NCI-H1694 (cell line): ENCODE results near the gene SLC35F3.
A peak's percentile ranks its signal among the peaks of the same experiment; 100 is the strongest.

Source experiments
- DNase-seq: peaks from one replicate; lab custom pipeline; 2025; lab: John Stamatoyannopoulos, UW

The SLC35F3 gene

GRCh38 chr1:234040446-234041317, 136.2 kb downstream of the SLC35F3 start:
- no peak for DNase-seq

GRCh38 chr1:234044079-234044478, 139.6 kb downstream of the SLC35F3 start:
- DNase-seq = no peak

DNA sequence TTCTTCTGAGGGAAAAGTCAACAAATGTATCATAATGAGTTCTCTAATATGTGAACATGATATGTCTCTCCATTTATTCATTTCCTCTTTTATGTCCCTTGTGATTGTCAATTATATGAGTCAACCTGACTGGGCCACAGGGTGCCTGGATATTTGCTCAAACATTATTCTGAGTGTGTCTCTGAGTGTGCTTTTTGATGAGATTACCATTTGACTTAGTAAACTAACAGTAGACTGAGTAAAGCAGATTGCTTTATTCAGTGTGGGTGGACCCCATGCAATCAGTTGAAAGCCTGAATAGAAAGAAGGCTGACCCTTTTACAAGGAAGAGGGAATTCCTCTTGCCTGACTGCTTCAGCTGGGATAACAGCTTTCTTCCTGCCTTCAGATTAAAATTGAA, 142.6 kb downstream of the SLC35F3 start:
- DNase-seq = no peak

GRCh38 chr1:234062166-234062565, 157.7 kb downstream of the SLC35F3 start:
- DNase-seq = no peak

DNA sequence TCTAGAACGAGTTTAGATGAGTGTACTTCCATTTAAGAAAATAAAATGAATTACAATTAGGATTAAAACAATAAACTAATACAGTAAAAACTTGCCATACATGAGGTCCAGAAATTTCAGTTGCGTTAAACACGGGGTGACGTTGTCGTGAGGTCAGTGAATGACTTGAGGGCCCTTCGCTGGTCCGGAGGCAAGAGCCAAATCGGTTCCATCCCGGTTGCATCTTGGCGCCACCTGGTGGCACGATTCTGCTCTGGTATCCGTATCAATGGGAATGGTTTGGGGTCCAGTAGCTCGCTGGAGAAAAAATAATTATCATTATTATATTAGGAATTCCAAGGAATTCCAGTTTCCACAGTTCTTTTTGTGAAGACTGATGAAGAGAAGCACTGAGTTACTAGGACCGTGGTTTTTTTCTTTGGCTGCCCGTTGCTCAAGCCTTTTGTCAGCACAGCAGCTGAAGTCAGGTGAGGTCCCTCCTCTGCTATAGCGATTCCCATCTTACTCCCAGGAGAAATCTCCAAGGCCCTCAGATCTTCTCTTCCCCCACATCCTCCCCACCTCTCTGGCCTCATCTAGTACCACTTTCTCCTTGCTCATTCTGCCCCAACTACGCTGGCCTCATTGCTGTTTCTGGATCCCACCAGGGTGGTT, 161.4 kb downstream of the SLC35F3 start:
- DNase-seq = peak; percentile 53

DNA sequence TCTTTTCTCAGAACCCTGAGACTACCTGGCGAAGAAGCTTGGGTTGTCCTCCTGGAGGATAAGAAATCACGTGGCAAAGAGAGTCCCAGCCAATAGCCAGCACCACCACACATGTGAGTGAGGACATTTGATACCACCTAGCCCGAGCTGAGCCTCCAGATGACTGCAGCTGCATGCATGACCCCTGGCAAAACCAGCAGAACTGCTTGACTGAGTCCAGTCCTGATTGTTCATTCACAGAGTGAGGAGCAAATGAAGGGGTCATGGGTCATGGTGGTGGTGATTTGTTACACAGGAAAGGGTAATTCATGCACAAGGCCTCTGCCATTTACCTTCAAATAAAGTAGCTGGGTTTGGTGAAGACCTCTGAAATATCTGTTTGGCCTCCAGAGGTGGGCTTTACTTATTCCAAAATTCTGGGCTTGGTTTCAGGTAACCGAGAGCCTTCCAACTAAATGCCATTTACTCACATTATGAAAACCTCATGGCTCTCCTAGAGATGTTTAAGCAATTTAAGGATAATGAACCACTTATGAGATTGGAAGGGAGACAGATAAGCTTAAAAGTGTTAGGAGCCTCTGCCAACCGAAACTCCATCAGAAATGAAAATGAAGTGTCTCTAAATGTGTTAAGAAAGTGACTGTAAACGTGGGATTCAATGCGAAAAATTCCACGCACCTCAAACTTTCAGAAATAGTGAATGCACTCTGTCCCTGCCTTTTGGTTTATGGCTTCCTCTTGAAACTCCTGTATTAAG, 163.3 kb downstream of the SLC35F3 start:
- no peak for DNase-seq

DNA sequence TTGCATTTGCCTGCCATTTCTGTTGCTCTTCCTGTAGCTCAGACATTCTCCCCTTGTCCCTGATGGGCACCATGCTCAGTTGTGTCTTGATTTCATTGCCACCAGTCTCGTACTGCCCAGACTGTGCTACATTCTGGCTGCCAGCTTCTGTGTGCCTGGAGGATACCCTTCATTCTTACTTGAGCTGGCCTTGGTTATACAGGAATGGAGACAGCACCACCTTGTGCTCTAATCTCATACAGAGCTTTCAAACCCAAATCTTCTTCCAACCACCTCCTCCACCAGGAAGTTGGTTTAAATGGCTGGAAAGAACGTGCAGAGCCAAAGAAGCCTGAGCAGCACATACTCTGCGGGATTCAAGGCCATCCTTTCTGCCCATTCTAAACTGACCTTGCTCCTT, 165.3 kb downstream of the SLC35F3 start:
- DNase-seq = peak; percentile 5

DNA sequence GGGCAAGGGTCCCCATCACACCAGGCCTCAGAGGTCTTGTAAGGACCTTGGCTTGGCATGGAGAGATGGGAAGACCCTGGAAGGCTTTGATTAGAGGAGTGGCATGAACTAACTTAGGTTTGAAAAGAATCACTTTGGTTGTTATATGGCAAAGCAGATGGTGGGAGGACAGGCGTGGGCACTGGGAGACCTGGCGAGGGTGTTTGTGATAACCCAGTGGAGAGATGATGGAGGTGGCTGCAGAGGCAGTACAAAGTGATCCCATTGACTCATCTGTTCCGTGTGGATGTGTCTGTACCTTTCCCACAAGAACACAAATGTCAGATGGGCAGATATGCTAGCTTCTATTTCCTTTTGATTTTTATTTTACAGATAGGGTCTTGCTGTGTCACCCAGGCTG, 168.3 kb downstream of the SLC35F3 start:
- DNase-seq = no peak

DNA sequence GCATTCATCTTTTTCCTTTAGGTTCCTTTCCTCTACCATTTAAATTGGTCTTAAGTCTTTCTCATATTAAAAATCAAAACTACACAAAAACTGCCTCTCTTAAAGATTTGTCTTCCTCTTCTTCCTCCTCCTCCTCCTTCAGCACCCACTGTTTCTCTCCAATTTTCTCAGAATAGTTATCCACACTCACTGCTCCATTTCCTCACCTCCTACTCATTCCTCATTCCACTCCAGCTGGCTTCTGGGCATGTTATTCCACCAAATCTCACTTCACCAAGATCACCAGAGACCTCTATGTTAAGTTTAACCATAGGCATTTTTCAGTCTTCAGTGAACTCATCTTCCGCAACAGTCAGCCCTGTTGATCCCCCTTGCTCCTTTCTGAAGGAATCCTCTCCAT, 173.7 kb downstream of the SLC35F3 start:
- DNase-seq = no peak

- DNase-seq = no peak
Observed at GRCh38 chr1:234079896-234080295, 175.4 kb downstream of the SLC35F3 start.

DNA sequence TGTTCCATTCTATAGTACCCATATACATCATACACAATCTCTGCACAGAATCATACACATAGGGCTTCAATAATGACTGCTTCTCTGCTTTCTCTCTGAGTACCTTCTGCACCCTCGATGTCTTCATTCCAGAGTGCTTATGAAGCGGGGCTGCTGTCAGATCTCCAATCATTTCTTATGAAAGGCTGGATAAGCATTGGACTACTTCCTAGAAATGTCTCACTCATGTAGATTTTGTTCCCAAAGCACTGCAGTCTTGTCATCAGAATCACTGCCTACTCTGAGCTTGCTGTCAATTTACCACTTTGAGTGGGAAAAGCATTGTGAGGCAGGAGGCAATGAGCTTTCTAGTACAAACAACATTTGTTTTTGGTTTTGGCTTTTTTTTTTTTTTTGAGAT, 179.0 kb downstream of the SLC35F3 start:
- no peak for DNase-seq

DNA sequence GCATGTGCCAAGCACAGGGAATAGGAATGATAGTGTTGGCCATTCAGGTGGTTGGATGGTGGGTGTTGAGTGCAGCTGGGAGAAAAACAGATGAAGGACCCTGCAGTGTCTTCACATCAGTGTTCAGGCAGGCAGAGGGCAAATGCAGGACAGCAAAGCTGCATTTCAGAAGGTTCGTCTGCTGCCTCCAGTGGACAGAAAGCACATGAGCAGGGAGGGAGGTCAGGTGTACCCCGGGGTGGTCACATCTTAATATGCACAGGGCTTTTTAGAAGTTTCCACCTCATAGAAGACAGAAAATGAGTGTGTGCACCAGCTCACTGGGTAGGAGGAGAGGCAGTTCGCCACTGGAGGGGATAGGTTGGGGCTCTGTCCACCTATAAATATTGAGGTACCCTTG, 184.9 kb downstream of the SLC35F3 start:
- DNase-seq = no peak

DNA sequence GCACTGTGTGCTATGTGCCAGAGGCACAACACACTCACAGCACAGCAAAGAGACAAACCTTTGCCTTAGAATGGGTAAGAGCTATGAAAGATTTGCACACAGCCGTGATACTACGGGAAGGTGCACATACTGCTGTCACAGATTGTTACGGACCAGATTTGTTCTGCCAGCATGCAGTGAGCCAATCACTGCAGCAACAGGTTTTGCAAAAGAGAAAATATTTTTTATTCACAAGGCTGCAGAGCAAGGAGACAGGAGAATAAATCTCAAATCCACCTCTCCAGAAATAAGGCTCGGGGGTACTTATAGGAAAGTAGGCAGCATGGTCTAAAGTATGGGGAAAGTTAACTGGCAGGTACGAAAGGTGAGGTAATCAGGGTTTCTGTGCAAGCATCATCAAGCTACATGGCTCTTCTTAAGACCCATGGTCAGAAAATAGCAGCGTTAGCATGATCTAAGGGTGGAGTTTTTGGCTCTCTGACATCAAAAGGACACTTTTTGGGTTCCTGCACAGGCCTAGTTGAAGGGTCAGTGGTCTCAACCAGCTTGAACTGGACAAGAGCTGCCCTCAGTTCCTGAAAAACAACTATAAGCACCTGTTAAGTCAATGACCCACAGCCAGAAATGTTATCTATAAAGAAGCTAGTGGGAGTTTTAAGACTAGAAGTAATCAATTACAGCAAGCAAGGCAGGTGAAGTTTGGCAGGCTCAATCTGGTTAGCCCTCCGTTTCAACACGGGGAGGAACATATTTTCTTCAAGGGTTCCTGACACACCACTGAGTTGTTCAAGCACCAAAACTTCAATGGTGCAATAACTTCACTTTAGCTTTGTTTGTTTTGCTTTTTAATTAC, 186.0 kb downstream of the SLC35F3 start:
- DNase-seq = no peak

DNA sequence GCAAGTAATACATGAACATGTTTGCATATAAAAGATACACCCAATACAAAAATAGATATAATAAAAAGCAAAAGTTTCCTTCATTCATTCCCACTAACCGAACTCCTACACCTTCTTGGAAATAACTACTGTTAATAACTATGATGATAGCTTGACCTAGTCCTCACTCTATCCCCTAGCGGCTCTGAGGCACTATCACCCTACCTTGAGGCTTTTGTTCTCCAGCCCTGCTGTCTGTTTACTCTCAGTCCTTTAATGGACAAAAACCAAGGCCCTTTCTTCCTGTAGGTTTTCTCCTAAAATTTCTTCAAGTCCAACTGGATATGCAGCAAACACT, 186.6 kb downstream of the SLC35F3 start:
- DNase-seq = no peak

DNA sequence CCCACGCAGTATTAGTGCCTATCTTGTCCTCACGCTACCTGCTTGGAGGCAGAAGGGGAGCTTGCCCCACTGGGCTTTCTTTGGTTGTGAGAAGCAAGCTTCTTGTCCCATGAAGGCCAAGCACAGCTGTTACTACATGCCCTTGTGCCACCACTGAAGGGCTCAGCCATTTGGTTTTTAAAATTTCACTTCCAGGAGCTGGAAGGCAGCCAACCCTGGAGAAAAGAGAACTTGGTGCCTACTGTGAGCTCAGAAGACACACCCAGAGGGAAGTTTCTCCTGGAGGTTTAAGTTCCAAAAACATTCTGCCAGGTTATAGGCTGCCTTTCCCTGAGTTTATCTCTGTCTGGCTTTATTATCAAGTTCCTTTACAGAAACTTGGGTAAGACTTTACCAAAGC, 187.4 kb downstream of the SLC35F3 start:
- no peak for DNase-seq

GRCh38 chr1:234093107-234093506, 188.6 kb downstream of the SLC35F3 start:
- DNase-seq = no peak

GRCh38 chr1:234093741-234094140, 189.3 kb downstream of the SLC35F3 start:
- DNase-seq = no peak

- no peak for DNase-seq
Observed at GRCh38 chr1:234094172-234094571, 189.7 kb downstream of the SLC35F3 start.

GRCh38 chr1:234096161-234096770, 191.8 kb downstream of the SLC35F3 start:
- DNase-seq = no peak

GRCh38 chr1:234102583-234102982, 198.1 kb downstream of the SLC35F3 start:
- DNase-seq = peak; percentile 29

DNA sequence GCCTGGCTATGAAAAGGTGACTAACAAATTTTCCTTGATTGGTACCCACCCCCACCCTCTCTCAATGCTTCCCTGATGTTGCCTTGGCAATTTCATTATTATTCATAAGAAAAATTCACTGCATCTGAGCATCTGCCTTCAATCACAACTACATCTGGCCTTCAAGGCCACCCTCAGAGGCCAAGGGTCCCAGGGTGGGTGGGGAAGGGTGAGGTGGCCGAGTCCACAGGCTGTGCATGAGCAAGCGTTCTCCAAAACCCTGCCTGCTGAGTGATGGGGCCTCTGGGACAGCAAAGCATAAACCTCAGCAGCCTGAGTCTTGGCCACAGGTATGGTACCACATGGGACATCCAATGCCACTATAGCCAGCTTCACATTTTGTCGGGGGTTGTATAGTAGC, 198.7 kb downstream of the SLC35F3 start:
- DNase-seq = no peak

GRCh38 chr1:234106032-234106431, 201.6 kb downstream of the SLC35F3 start:
- DNase-seq = no peak
